Smooth muscle cell (in vitro differentiated cells): ENCODE measurements around the gene ADGRG1. TPM values are rescaled to one million over a fixed set of nuclear protein-coding genes. Genes with fewer than 3 reads are reported as not detected.

Experiments
- DNase-seq: peaks from one replicate; lab custom pipeline; 2025; ENCODE audit not compliant: unreplicated experiment; lab: John Stamatoyannopoulos, UW
- H2AFZ ChIP-seq: fragments of 200-600 bp; sonication (generic); 2 replicates; pipeline ENCODE4 v1.6.0; 2016; ENCODE audit warnings: antibody characterized with exemption, low read depth, mild to moderate bottlenecking
- H3F3A ChIP-seq: fragments of 200-600 bp; sonication (generic); 2 replicates; pipeline ENCODE4 v1.6.0; 2017; ENCODE audit warnings: antibody characterized with exemption, low read depth
- H3K27ac ChIP-seq: fragments of 200-600 bp; sonication (generic); 2 replicates; pipeline ENCODE4 v1.5.1; 2016; ENCODE audit warnings: low read depth, mild to moderate bottlenecking
- H3K27me3 ChIP-seq: fragments of 200-600 bp; sonication (generic); 2 replicates; pipeline ENCODE4 v1.6.1; 2016; ENCODE audit warnings: low read depth, mild to moderate bottlenecking
- H3K36me3 ChIP-seq: fragments of 200-600 bp; sonication (generic); 2 replicates; pipeline ENCODE4 v1.5.1; 2016; ENCODE audit warnings: low read depth
- H3K4me1 ChIP-seq: fragments of 200-600 bp; sonication (generic); 2 replicates; pipeline ENCODE4 v1.5.1; 2016; ENCODE audit warnings: low read depth
- H3K4me2 ChIP-seq: fragments of 200-600 bp; sonication (generic); 2 replicates; pipeline ENCODE4 v1.6.0; 2016; ENCODE audit warnings: mild to moderate bottlenecking
- H3K4me3 ChIP-seq: fragments of 200-600 bp; sonication (generic); 2 replicates; pipeline ENCODE4 v1.5.1; 2016; ENCODE audit warnings: mild to moderate bottlenecking
- H3K79me2 ChIP-seq: fragments of 200-600 bp; sonication (generic); 2 replicates; pipeline ENCODE4 v1.6.0; 2016; ENCODE audit warnings: low read depth, mild to moderate bottlenecking
- H3K9ac ChIP-seq: fragments of 200-600 bp; sonication (generic); 2 replicates; pipeline ENCODE4 v1.6.0; 2016; ENCODE audit warnings: low read depth
- H3K9me3 ChIP-seq: fragments of 200-600 bp; sonication (generic); replicated peaks from 2 replicates; pipeline ENCODE4 v1.5.1; 2016; ENCODE audit warnings: low read depth
- H4K20me1 ChIP-seq: fragments of 200-600 bp; sonication (generic); 2 replicates; pipeline ENCODE4 v1.6.0; 2016; ENCODE audit warnings: low read depth
- CTCF ChIP-seq: fragments of 200-600 bp; sonication (generic); IDR thresholded peaks from 2 replicates; pipeline ENCODE4 v1.5.1; 2017; ENCODE audit warnings: borderline replicate concordance, mild to moderate bottlenecking, antibody characterized with exemption; ENCODE audit not compliant: insufficient read depth, poor library complexity, severe bottlenecking
- WGBS: methylation state at CpG from one replicate; pipeline ENCODE4 v1.1.7; 2016; ENCODE audit warnings: low lambda C conversion rate; 5-methylcytosine and 5-hydroxymethylcytosine counted together
- polyA plus RNA-seq: library from polyadenylated mRNA; unstranded; fragments of >200 nt; fragmentation: Nextera tagmentation; extraction: Ambion mirVana; gene quantifications from 2 replicates; pipeline ENCODE4 v1.2.1, GENCODE V29; 2016
- total RNA-seq: library from RNA; depleted of rRNA; stranded (reverse); fragments of >200 nt; gene quantifications from 2 replicates; pipeline ENCODE4 v1.2.3, GENCODE V29; 2014

The ADGRG1 gene
- total and polyA plus RNA-seq, 2 experiments from 2014 or later = 15.3 to 32.0 TPM

- no peak for TF ChIP-seq CTCF
- H3K4me2 ChIP-seq = no peak overlapping the region
- H3K9ac ChIP-seq = no peak overlapping the region
- no peaks in the 10 kb centered on the region for H3K36me3 ChIP-seq
- no peaks in the 10 kb centered on the region for H3K4me1 ChIP-seq
- no peak overlapping the region for H3K27ac ChIP-seq
- no peak for DNase-seq
- WGBS = 91% methylated on average over 11 of the region's 11 CpGs
- no peaks in the 10 kb centered on the region for H3K9me3 ChIP-seq
- H3K79me2 ChIP-seq = no peaks in the 10 kb centered on the region
- no peaks in the 10 kb centered on the region for H3K27me3 ChIP-seq
- H3F3A ChIP-seq = no peaks in the 10 kb centered on the region
- H2AFZ ChIP-seq = no peak overlapping the region
- H3K4me3 ChIP-seq = no peak overlapping the region
- H4K20me1 ChIP-seq = no peaks in the 10 kb centered on the region
Observed at GRCh38 chr16:57656342-57656955, 28.0 kb downstream of the ADGRG1 start.

GRCh38 chr16:57657228-57657627, 28.8 kb downstream of the ADGRG1 start:
- Histone ChIP-seq H3F3A (no peaks in the 10 kb centered on the region), H3K9me3 (no peaks in the 10 kb centered on the region), H3K4me1 (no peaks in the 10 kb centered on the region), H4K20me1 (no peaks in the 10 kb centered on the region), H3K9ac (no peak overlapping the region), H3K4me3 (no peak overlapping the region), H3K4me2 (no peak overlapping the region), H3K27me3 (no peaks in the 10 kb centered on the region), H3K27ac (no peak overlapping the region), H3K79me2 (no peaks in the 10 kb centered on the region), H2AFZ (no peak overlapping the region), H3K36me3 (no peaks in the 10 kb centered on the region)
- no peak for DNase-seq
- TF ChIP-seq CTCF = no peak
- WGBS = 93% methylated on average over 9 of the region's 13 CpGs

- no peak overlapping the region for H2AFZ ChIP-seq
- H3F3A ChIP-seq = no peaks in the 10 kb centered on the region
- H3K4me2 ChIP-seq = no peak overlapping the region
- no peak overlapping the region for H3K27ac ChIP-seq
- H3K79me2 ChIP-seq = no peaks in the 10 kb centered on the region
- no peak for DNase-seq
- H3K9me3 ChIP-seq = no peaks in the 10 kb centered on the region
- no peaks in the 10 kb centered on the region for H3K4me1 ChIP-seq
- H3K9ac ChIP-seq = no peak overlapping the region
- H3K27me3 ChIP-seq = no peaks in the 10 kb centered on the region
- no peaks in the 10 kb centered on the region for H4K20me1 ChIP-seq
- H3K4me3 ChIP-seq = no peak overlapping the region
- H3K36me3 ChIP-seq = no peaks in the 10 kb centered on the region
- no peak for TF ChIP-seq CTCF
- whole genome bisulfite sequencing = 92% methylated on average over 10 of the region's 10 CpGs
Observed at GRCh38 chr16:57658130-57658877, 29.9 kb downstream of the ADGRG1 start.
